Neural cell (in vitro differentiated cells): ENCODE data around the gene COLGALT1. TPM values are rescaled to one million over a fixed set of nuclear protein-coding genes. Genes with fewer than 3 reads are reported as not detected.
"Not testable (repeated sequence)": the region's sequence is repeated elsewhere in the genome, so short reads cannot be mapped to it uniquely, and the experiment has no call there.

Source experiments
- H2AFZ ChIP-seq: fragments of 200-600, 300-800 bp; sonication (generic), shearing (Covaris generic); 2 replicates; pipeline ENCODE4 v1.6.0; 2014; ENCODE audit warnings: low read depth, mild to moderate bottlenecking, antibody characterized with exemption, low read length, moderate library complexity
- H3F3A ChIP-seq: fragments of 200-600 bp; shearing (Covaris generic); 2 replicates; pipeline ENCODE4 v1.6.1; 2016; ENCODE audit warnings: mild to moderate bottlenecking, moderate library complexity, mixed read lengths, antibody characterized with exemption, low read length; ENCODE audit not compliant: insufficient read depth, poor library complexity, severe bottlenecking
- H3K27ac ChIP-seq: fragments of 200-600, 300-800 bp; sonication (generic), shearing (Covaris generic); 2 replicates; pipeline ENCODE4 v1.5.1; 2014; ENCODE audit warnings: mild to moderate bottlenecking, low read length, moderate library complexity
- H3K27me3 ChIP-seq: fragments of 300-800, 200-600 bp; sonication (generic), shearing (Covaris generic); 2 replicates; pipeline ENCODE4 v1.6.0; 2014; ENCODE audit warnings: mild to moderate bottlenecking, low read depth, low read length, moderate library complexity; ENCODE audit not compliant: insufficient read depth
- H3K36me3 ChIP-seq: fragments of 300-800, 200-600 bp; sonication (generic), shearing (Covaris generic); 2 replicates; pipeline ENCODE4 v1.5.1; 2014; ENCODE audit warnings: mild to moderate bottlenecking, antibody characterized with exemption, low read length, moderate library complexity; ENCODE audit not compliant: insufficient read depth
- H3K4me2 ChIP-seq: fragments of 300-800, 200-600 bp; sonication (generic), shearing (Covaris generic); 2 replicates; pipeline ENCODE4 v1.6.0; 2014; ENCODE audit warnings: mild to moderate bottlenecking, low read length
- H3K4me3 ChIP-seq: fragments of 300-800, 200-600 bp; sonication (generic), shearing (Covaris generic); 2 replicates; pipeline ENCODE4 v1.5.1; 2014; ENCODE audit warnings: mild to moderate bottlenecking, low read length, moderate library complexity
- H3K79me2 ChIP-seq: fragments of 200-600 bp; shearing (Covaris generic); replicated peaks from 2 replicates; pipeline ENCODE4 v1.6.0; 2014; ENCODE audit warnings: mild to moderate bottlenecking, low read length, moderate library complexity; ENCODE audit not compliant: insufficient read depth
- H3K9ac ChIP-seq: fragments of 300-800, 200-600 bp; sonication (generic), shearing (Covaris generic); 2 replicates; pipeline ENCODE4 v1.6.1; 2016; ENCODE audit warnings: mild to moderate bottlenecking, low read length, mixed read lengths
- H3K9me2 ChIP-seq: fragments of 200-600 bp; shearing (Covaris generic); 2 replicates; pipeline ENCODE4 v1.6.1; 2016; ENCODE audit warnings: mild to moderate bottlenecking, low read length, mixed read lengths; ENCODE audit not compliant: insufficient read depth
- H3K9me3 ChIP-seq: fragments of 200-600, 300-800 bp; sonication (generic), shearing (Covaris generic); 2 replicates; pipeline ENCODE4 v1.6.1; 2016; ENCODE audit warnings: mild to moderate bottlenecking, mixed run types, low read length, moderate library complexity, mixed read lengths
- H4K20me1 ChIP-seq: fragments of 200-600 bp; shearing (Covaris generic); 2 replicates; pipeline ENCODE4 v1.6.1; 2016; ENCODE audit warnings: mild to moderate bottlenecking, mixed run types; ENCODE audit not compliant: insufficient read depth
- CTCF ChIP-seq: fragments of 450-650 bp; IDR thresholded peaks from 2 replicates; pipeline ENCODE4 v1.5.1; 2014; ENCODE audit warnings: antibody characterized with exemption, mild to moderate bottlenecking, moderate library complexity; ENCODE audit not compliant: poor library complexity, severe bottlenecking
- EP300 ChIP-seq: fragments of 450-650 bp; conservative IDR thresholded peaks from 2 replicates; pipeline ENCODE4 v1.6.1; 2014; ENCODE audit warnings: antibody characterized with exemption, mild to moderate bottlenecking, moderate library complexity; ENCODE audit not compliant: poor library complexity, severe bottlenecking
- EZH2 ChIP-seq: fragments of 200-600, 300-800 bp; shearing (Covaris generic), sonication (generic); IDR thresholded peaks from 2 replicates; pipeline ENCODE4 v1.6.1; 2014; ENCODE audit warnings: antibody characterized with exemption, low read length, borderline replicate concordance, mild to moderate bottlenecking; ENCODE audit not compliant: insufficient read depth, poor library complexity, severe bottlenecking
- MXI1 ChIP-seq: fragments of 450-650 bp; conservative IDR thresholded peaks from 2 replicates; pipeline ENCODE4 v1.6.1; 2014; ENCODE audit warnings: antibody characterized with exemption, mild to moderate bottlenecking; ENCODE audit not compliant: poor library complexity, severe bottlenecking
- POLR2AphosphoS5 ChIP-seq: IDR thresholded peaks from 2 replicates; pipeline ENCODE4 v1.6.1; 2012
- RAD21 ChIP-seq: fragments of 450-650 bp; conservative IDR thresholded peaks from 2 replicates; pipeline ENCODE4 v1.6.1; 2014; ENCODE audit warnings: antibody characterized with exemption, mild to moderate bottlenecking, moderate library complexity
- REST ChIP-seq: IDR thresholded peaks from 2 replicates; pipeline ENCODE4 v1.6.1; 2012; ENCODE audit warnings: borderline replicate concordance
- SMC3 ChIP-seq: fragments of 450-650 bp; conservative IDR thresholded peaks from 2 replicates; pipeline ENCODE4 v1.6.1; 2014; ENCODE audit warnings: antibody characterized with exemption, mild to moderate bottlenecking, moderate library complexity; ENCODE audit not compliant: poor library complexity
- TAF1 ChIP-seq: IDR thresholded peaks from 2 replicates; pipeline ENCODE4 v1.6.1; 2012; ENCODE audit warnings: low read depth
- polyA plus RNA-seq: library from polyadenylated mRNA; depleted of rRNA; stranded (reverse); fragments of >200 nt; gene quantifications from 2 replicates; pipeline ENCODE4 v1.2.3, GENCODE V29; 2014

Gene COLGALT1
- polyA plus RNA-seq, 1 donor from 2014 or later, result 18.8 TPM

GRCh38 chr19:17550076-17550667, 5.3 kb upstream of the COLGALT1 start:
- no peak overlapping the region for H3K4me2 ChIP-seq
- no peak overlapping the region for H3K27ac ChIP-seq
- H3K79me2 ChIP-seq, result no peaks in the 10 kb centered on the region
- no peaks in the 10 kb centered on the region for H3K27me3 ChIP-seq
- no peaks in the 10 kb centered on the region for H3K9me2 ChIP-seq
- H3K9me3 ChIP-seq, result no peaks in the 10 kb centered on the region
- H3F3A ChIP-seq, result no peaks in the 10 kb centered on the region
- no peaks in the 10 kb centered on the region for H3K36me3 ChIP-seq
- H4K20me1 ChIP-seq, result no peaks in the 10 kb centered on the region
- no peak overlapping the region for H3K9ac ChIP-seq
- TF ChIP-seq MXI1 (no peak), CTCF (no peak), TAF1 (no peak), RAD21 (no peak), EZH2 (no peak), SMC3 (no peak), EP300 (no peak), POLR2AphosphoS5 (no peak), REST (no peak)
- H2AFZ ChIP-seq, result no peak overlapping the region
- no peak overlapping the region for H3K4me3 ChIP-seq

DNA sequence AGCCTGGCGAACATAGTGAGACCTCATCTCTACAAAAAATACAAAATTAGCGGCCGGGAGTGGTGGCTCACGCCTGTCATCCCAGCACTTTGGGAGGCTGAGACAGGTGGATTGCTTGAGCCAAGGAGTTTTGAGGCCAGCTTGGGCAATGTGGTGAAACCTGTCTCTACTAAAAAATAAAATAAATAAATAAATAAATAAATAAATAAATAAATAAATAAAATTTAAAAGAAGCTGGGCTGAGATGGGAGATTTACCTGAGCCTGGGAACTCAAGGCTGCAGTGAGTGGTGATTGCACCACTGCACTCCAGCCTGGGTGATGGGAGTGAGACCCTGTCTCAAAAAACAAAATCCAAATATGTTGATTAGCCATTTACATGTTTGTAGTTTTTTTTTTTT, 2.7 kb upstream of the COLGALT1 start:
- not testable (repeated sequence) for H2AFZ ChIP-seq, H3K27me3 ChIP-seq, H3K9me3 ChIP-seq, H3F3A ChIP-seq, H3K79me2 ChIP-seq, H3K4me2 ChIP-seq, H3K27ac ChIP-seq, H3K4me3 ChIP-seq, H3K9me2 ChIP-seq, H3K9ac ChIP-seq, H4K20me1 ChIP-seq, H3K36me3 ChIP-seq

GRCh38 chr19:17553256-17553655, 2.2 kb upstream of the COLGALT1 start:
- no peaks in the 10 kb centered on the region for H4K20me1 ChIP-seq
- no peaks in the 10 kb centered on the region for H3F3A ChIP-seq
- no peak overlapping the region for H3K27ac ChIP-seq
- no peaks in the 10 kb centered on the region for H3K79me2 ChIP-seq
- no peaks in the 10 kb centered on the region for H3K9me2 ChIP-seq
- H3K36me3 ChIP-seq, result no peaks in the 10 kb centered on the region
- no peak overlapping the region for H2AFZ ChIP-seq
- H3K9me3 ChIP-seq, result no peaks in the 10 kb centered on the region
- no peak for TF ChIP-seq RAD21
- TF ChIP-seq EZH2, result no peak
- no peak overlapping the region for H3K9ac ChIP-seq
- no peak overlapping the region for H3K4me3 ChIP-seq
- H3K4me2 ChIP-seq, result no peak overlapping the region
- no peaks in the 10 kb centered on the region for H3K27me3 ChIP-seq
